Left colon (tissue), 2 donors: ENCODE data around the gene GNAO1. TPM values are rescaled to one million over a fixed set of nuclear protein-coding genes. Genes with fewer than 3 reads are reported as not detected.

Experiments
- ATAC-seq: fragments of 200-7000 bp; cut with Tn5 transposase; one replicate; pipeline ENCODE4 v1.9.1; 2020; ENCODE audit warnings: mild to moderate bottlenecking, moderate library complexity
- DNase-seq, 2 donors: peaks; one replicate each; pipeline ENCODE4 v3.0.0-alpha.2; 2020
- intact Hi-C, 2 donors: fragments of 100-400 bp; cut with DNase I in 1 of 2; cut with micrococcal nuclease in 1 of 2; formaldehyde crosslinking; loops; one replicate each; pipeline versions ENCODE4 v1.11.2 to v1.14.0; 2022; cut with DNase I, micrococcal nuclease
- total RNA-seq, 2 donors: library from RNA; stranded (reverse); fragmentation: NEBNext Ultra II Directional; extraction: Animal tissue kit (Norgen Biotek cat#: 25700); gene quantifications; one replicate each; pipeline ENCODE4 v1.2.1, GENCODE V29; 2021
- donor health status: DM: no; HTN: no; CAD: no.
- donor health status: DM: yes; HTN: yes; CAD: no.

GNAO1 gene
- total RNA-seq, 2 donors from 2014 or later, result 3.6 to 14.1 TPM

DNA sequence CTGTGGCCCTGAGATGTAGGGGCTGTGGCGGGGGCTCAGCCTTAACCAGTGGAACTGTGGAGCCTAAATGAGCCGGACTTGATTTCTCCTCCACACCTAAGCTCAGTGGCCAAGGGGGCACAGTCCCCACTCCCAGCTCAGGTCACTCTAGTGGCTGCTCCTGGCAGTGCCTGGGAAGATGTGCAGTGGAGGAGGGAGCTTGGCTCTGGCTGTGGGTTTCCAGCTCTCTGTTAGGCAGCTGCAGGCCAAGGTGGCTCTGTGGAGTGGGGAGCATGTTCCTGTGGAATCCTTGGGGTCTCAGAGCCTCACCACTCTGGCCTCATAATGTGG lies 157.8 kb downstream of the GNAO1 start:
- ATAC-seq, result no peak
- intact Hi-C loops, result no loop called here

DNA sequence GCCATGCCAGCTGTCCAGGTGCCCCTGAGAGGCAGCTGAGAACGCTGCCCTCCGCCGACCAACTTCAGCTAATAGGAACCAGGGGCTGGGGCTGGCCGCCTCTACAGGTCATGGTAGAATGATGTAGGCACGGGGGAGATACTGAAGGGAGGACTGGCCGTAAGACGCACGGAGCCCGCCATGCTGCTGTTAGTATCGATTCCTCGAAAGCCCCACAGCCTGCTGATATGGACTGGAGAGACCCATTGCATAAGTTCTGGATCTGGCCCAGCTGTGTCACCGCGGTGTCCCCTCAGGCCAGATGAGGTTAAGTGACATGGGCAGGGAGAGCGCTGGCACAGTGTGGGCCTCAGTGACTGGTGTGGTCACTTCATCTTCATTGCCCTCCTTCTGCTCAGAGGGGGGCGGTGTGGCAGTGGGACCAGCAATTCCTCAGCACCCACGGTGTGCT lies 158.4 kb downstream of the GNAO1 start:
- DNase-seq (no peak), ATAC-seq (no peak)
- intact Hi-C loops, result no loop called here

More for the DNA sequence above, 157.8 kb downstream of the GNAO1 start:
- DNase-seq, result no peak

GRCh38 chr16:56350491-56351405 lies 159.5 kb downstream of the GNAO1 start:
- ATAC-seq (no peak), DNase-seq (no peak)
- intact Hi-C loops, result no loop called here

- intact Hi-C loops, result no loop called here
- ATAC-seq (no peak), DNase-seq (peak in 1 of 2 donors; percentile 17)
Measured at GRCh38 chr16:56351481-56351880, 160.2 kb downstream of the GNAO1 start.

DNA sequence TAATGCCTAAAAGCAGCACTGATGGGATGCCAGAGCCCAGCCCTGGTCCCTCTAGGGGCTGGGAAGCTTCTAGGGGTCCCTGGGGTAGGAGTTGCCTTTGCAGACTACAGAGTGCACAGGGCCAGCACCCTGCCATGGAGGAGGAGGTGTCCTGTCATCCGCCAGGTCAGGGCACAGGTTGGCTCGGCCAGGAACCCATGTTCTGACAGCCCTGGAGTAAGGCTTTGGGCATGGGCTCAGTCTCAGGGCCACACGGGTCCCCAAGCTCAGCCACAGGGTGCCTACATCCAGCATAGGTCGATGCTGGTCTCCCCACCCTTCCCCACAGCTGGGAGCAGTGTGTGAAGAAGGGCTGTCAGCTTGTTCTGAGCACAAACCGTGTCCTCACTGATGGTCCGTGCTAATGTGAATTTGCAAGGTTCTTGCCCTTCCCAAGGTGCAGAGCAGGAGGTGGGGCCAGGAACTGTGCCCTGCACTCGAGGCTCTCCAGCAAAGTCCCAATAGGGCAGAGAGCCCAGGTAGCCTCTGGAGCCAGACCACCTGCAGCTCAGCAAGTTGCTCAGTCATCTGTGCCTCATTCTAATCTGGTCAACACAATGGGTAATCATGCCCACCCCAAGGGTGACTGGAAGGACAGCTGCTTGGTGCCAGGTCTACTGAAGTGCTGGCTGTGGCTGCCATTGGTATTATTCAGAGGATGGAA lies 161.2 kb downstream of the GNAO1 start:
- intact Hi-C loops, result no loop called here
- DNase-seq, result peak in 1 of 2 donors; percentile 12
- no peak for ATAC-seq

DNA sequence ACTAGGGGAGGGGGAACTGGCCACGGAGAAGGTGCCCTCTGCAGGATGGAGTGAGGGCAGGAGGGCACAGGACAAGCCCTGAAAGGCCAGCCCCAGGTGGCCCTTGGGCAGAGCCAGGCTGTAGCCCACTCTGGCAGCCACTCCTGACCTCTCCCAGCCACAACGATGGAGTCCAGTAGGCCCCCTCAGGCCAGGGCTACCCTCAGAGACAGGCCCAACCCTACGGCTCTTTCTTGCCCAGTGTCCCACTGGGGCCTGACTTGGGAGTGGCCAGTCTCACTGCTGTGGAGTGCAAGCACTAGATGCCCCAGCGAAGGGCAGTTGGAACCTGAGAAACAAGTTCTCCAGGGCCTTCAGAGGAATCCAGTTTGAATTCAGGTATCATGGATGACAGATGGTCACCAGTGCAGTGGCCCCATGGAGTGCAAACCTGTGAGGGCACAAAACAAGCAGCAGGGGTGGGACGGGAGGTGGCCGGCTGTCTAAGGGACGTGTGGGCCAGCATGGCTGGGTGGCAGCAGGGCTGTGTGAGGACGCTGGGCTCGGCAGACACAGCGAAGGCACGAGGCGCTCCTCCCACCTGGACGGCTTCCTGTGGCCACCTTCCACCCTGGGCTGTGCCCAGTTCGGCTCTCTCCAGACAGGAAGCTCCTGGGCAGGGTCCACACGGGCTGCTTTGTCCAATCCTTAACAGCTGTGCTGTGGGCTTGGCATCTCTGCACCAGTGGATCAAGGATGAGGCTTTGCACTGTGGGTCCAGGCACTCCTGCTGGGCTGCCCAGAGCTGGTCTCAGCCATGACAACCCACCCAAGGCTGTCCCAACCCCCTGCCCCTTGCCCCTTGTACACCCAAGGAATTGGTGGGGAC lies 162.0 kb downstream of the GNAO1 start:
- ATAC-seq (no peak), DNase-seq (peak in 1 of 2 donors; percentile 17)
- intact Hi-C loops, result no loop called here

DNA sequence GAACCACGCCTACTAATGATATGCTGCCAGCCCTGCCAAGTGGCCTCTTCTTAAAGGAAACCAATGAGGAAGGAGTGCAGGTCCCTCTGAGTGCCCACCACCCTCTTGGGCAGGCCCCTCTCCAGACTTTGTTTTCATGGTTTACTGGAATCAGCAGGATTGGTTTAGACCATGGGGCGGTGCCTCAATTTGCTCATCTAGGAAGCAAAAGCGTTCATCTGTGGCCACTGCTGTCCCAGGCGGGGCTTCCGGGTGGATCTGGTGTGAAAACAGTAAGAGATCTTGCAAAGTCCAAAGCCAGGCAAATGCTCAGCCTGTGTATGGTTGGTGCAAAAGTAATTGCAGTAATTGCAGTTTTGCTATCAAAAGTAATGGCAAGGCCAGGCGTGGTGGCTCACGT lies 162.7 kb downstream of the GNAO1 start:
- DNase-seq, result peak in 1 of 2 donors; percentile 16
- no peak for ATAC-seq
- intact Hi-C loops, result no loop called here

GRCh38 chr16:56354746-56355145 lies 163.5 kb downstream of the GNAO1 start:
- peak in 1 of 2 donors; percentile 18 for DNase-seq
- intact Hi-C loops, result no loop called here

DNA sequence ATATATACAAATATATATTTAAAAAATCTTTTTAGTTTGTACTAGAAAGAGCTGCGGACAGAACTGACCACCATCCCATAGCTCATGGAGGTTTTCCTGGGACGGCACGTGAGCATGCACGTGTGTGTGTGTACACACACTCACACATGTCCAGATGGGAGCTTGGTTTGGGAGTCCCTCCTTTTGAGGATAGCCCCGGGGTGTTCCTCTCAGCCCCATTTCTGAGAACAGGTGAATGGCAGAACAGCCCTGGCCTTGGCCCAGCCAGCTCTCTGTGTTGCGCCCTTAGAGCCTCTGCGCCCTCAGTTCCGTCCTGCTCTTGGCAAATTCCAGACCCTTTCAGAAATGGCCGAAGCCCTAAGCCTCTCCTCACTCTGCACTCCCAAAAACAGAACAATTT lies 163.9 kb downstream of the GNAO1 start:
- ATAC-seq, result no peak
- peak in 1 of 2 donors; percentile 12 for DNase-seq

More at GRCh38 chr16:56354746-56355145, 163.5 kb downstream of the GNAO1 start:
- ATAC-seq, result no peak

GRCh38 chr16:56355786-56356275 lies 164.5 kb downstream of the GNAO1 start:
- intact Hi-C loops, result no loop called here
- DNase-seq (peak in 1 of 2 donors; percentile 12), ATAC-seq (no peak)

More for the DNA sequence above, 163.9 kb downstream of the GNAO1 start:
- intact Hi-C loops, result no loop called here

- intact Hi-C loops, result no loop called here
- DNase-seq, result peak; percentile 66 to 82
- ATAC-seq, result peak; percentile 94
Measured at GRCh38 chr16:56356276-56357240, 165.3 kb downstream of the GNAO1 start.

- DNase-seq, result peak in 1 of 2 donors; percentile 20
- intact Hi-C loops, result no loop called here
Measured at GRCh38 chr16:56357241-56357764, 166.0 kb downstream of the GNAO1 start.

GRCh38 chr16:56357765-56358322 lies 166.6 kb downstream of the GNAO1 start:
- DNase-seq, result peak in 1 of 2 donors; percentile 26
- intact Hi-C loops, result no loop called here
- no peak for ATAC-seq

More at GRCh38 chr16:56357241-56357764, 166.0 kb downstream of the GNAO1 start:
- peak; percentile 27 for ATAC-seq

DNA sequence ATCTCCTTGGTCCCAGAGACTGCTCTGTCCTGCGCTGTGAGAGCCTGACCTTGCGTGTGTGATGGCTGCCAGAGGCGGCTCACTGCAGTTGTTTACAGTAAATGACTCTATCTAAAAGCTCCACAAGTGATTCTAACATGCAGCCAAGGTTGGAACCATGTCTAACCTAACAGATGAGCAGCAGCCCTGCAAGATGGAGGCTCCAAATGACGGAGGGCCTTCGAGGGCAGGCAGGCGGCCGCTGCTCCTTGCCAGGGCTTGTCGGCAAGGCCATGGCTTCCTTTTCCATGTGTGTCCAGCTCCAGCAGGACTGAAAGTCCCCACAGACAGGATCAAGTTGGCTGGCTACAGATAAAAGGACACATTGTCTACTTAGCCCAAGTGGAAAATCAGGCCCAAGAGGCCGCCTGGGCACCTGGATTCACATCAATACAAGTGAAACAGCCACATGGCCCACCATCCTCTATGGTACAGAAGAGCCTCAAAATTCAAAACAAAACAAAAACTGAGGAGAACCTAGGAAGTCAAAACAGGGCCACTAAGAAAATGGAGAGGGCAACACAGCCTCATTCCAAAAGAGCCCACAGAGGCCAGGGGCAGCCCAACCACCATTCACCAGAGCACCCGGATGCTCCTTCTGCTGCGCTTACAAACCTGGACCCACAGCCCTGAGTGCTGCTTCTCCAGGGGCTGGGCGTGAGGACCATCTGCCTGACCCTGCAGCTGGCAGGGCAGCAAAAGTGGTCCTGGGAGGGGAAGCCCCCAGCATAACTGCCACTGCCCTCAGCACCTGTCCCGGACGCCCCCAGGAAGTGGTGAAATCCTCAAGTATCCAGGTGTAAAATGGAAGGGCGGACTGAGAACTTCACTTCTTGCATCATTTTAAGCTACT lies 169.1 kb downstream of the GNAO1 start:
- intact Hi-C loops, result no loop called here
- ATAC-seq, result no peak
- DNase-seq, result no peak

GRCh38 chr16:56362057-56362655 lies 170.9 kb downstream of the GNAO1 start:
- no peak for ATAC-seq
- DNase-seq, result no peak
- intact Hi-C loops, result no loop called here

DNA sequence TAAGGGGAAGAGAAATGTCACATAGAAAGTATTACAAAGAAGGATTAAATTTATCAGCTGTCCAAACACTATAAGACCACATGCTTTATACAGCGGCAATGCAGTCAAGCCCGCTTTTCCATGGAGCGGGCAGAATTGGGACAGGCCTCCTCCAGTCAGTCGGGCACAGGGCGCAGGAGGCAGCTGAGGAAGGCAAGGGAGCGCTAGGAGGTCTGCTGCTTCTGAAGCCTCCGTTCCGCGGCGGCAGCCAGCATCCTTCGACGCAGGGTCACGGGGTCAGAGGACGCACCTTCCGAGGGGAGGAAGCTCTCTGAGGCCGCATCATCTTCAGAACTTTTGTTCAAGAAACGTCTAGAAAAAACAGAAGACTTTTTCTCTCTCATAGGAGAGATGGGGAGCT lies 171.4 kb downstream of the GNAO1 start:
- intact Hi-C loops, result no loop called here
- ATAC-seq (no peak), DNase-seq (no peak)
